CD8-positive, alpha-beta memory T cell (primary cell): Measurements from ENCODE around the gene NGB. TPM values are rescaled to one million over a fixed set of nuclear protein-coding genes. Genes with fewer than 3 reads are reported as not detected.
"Not testable (repeated sequence)": the region's sequence is repeated elsewhere in the genome, so short reads cannot be mapped to it uniquely, and the experiment has no call there.

Source experiments
- CTCF ChIA-PET: fragments of 350-600 bp; sonication (Branson Sonifier 250); formaldehyde crosslinking; loops from one replicate; lab custom pipeline; 2021; ENCODE audit warnings: antibody characterized with exemption; lab: Charles Lee
- POLR2A ChIA-PET: fragments of 350-600 bp; sonication (Branson Sonifier 250); formaldehyde crosslinking; loops from one replicate; lab custom pipeline; 2021; ENCODE audit warnings: antibody characterized with exemption; lab: Charles Lee
- DNase-seq, 5 donors: peaks; one replicate each; pipeline versions ENCODE4 v3.0.0 to v3.0.0-alpha.2; 2020 to 2022; ENCODE audit warnings: mixed read lengths in 1 of 5
- H3K27ac ChIP-seq: one replicate; pipeline ENCODE4 v1.7.0; 2013; ENCODE audit warnings: low read depth, mild to moderate bottlenecking, low read length, moderate library complexity
- H3K27me3 ChIP-seq: 2 replicates; pipeline ENCODE4 v1.7.0; 2013; ENCODE audit warnings: low read length, mild to moderate bottlenecking; ENCODE audit not compliant: insufficient read depth, poor library complexity, severe bottlenecking
- H3K36me3 ChIP-seq: 2 replicates; pipeline ENCODE4 v1.7.0; 2013; ENCODE audit warnings: mild to moderate bottlenecking, low read length, moderate library complexity; ENCODE audit not compliant: insufficient read depth
- H3K4me1 ChIP-seq: 2 replicates; pipeline ENCODE4 v1.7.0; 2013; ENCODE audit warnings: mild to moderate bottlenecking, low read length, moderate library complexity; ENCODE audit not compliant: insufficient read depth
- H3K4me3 ChIP-seq: 2 replicates; pipeline ENCODE4 v1.7.0; 2013; ENCODE audit warnings: mild to moderate bottlenecking, low read length
- H3K9me3 ChIP-seq: 2 replicates; pipeline ENCODE4 v1.7.0; 2013; ENCODE audit warnings: mild to moderate bottlenecking, low read length
- H3K27ac Mint-ChIP-seq, 8 donors: one replicate each; pipeline ENCODE4 v1.8.0; 2020 to 2021; ENCODE audit warnings: mixed read lengths in 8 of 8, mild to moderate bottlenecking in 6 of 8, inconsistent platforms in 3 of 8, moderate library complexity in 3 of 8
- H3K27me3 Mint-ChIP-seq, 2 donors: one replicate each; pipeline ENCODE4 v1.8.0; 2020 to 2021; ENCODE audit warnings: mixed read lengths in 2 of 2, mild to moderate bottlenecking in 1 of 2, moderate library complexity in 1 of 2
- H3K36me3 Mint-ChIP-seq, 3 donors: one replicate each; pipeline ENCODE4 v1.8.0; 2020 to 2021; ENCODE audit warnings: mixed read lengths in 3 of 3, inconsistent platforms in 1 of 3, mild to moderate bottlenecking in 1 of 3
- H3K4me1 Mint-ChIP-seq, 3 donors: one replicate each; pipeline ENCODE4 v1.8.0; 2020 to 2021; ENCODE audit warnings: mixed read lengths in 3 of 3, inconsistent platforms in 1 of 3, mild to moderate bottlenecking in 1 of 3
- H3K4me3 Mint-ChIP-seq, 7 donors: one replicate each; pipeline ENCODE4 v1.8.0; 2020 to 2021; ENCODE audit warnings: mixed read lengths in 7 of 7, mild to moderate bottlenecking in 6 of 7, moderate library complexity in 4 of 7, inconsistent platforms in 2 of 7
- H3K9me3 Mint-ChIP-seq, 5 donors: one replicate each; pipeline ENCODE4 v1.8.0; 2020 to 2022; ENCODE audit warnings: mixed read lengths in 5 of 5, mild to moderate bottlenecking in 3 of 5, moderate library complexity in 2 of 5, inconsistent platforms in 1 of 5
- polyA plus RNA-seq: library from polyadenylated mRNA; unstranded; fragments of 300-500 nt; fragmentation: Illumina TruSeq; gene quantifications from one replicate; pipeline ENCODE4 v1.2.3, GENCODE V29; 2021
- total RNA-seq, 2 experiments: library from RNA; stranded (reverse); gene quantifications; one replicate each; pipeline ENCODE4 v1.2.3, GENCODE V29; 2021

The NGB gene
- total and polyA plus RNA-seq, 3 experiments from 2014 or later, result not detected

DNA sequence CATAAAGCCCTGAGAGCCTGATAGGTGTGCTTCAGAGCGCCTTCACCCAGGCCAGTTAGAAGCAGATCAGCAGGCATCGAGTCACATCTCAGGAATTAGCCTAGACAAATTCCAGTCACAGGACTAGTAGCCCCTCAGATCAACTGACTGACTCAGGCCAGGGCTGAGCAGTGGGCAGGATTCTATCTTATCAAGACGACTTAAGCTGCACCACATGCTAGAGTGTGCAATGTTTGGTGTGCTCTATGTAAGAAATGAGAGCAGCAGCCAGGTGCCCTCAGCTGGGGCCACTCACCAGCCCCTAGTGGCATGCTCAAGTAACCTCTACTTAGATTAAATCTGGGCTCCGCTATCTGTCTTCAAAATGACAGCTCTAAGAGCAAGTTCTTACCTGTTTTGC is 19.7 kb upstream of the NGB start:
- H3K9me3 ChIP-seq, result no peaks in the 10 kb centered on the region
- no peaks in the 10 kb centered on the region for H3K27me3 ChIP-seq
- CTCF ChIA-PET, result interaction anchor here (1.5 kb wide), 1 partner anchor 9 kb away, joined by 5 read pairs; no protein-coding TSS in a partner anchor
- Mint-ChIP-seq H3K4me3 (no peak overlapping the region), H3K36me3 (peaks cover 6 to 25% (median 20%) of the 10 kb centered on the region in 3 donors), H3K4me1 (no peaks in the 10 kb centered on the region), H3K27me3 (no peaks in the 10 kb centered on the region), H3K27ac (no peak overlapping the region), H3K9me3 (no peaks in the 10 kb centered on the region)
- H3K4me1 ChIP-seq, result no peaks in the 10 kb centered on the region
- POLR2A ChIA-PET, result no interaction called here
- H3K36me3 ChIP-seq, result no peaks in the 10 kb centered on the region
- DNase-seq, result no peak
- no peak overlapping the region for H3K4me3 ChIP-seq
- H3K27ac ChIP-seq, result no peak overlapping the region

DNA sequence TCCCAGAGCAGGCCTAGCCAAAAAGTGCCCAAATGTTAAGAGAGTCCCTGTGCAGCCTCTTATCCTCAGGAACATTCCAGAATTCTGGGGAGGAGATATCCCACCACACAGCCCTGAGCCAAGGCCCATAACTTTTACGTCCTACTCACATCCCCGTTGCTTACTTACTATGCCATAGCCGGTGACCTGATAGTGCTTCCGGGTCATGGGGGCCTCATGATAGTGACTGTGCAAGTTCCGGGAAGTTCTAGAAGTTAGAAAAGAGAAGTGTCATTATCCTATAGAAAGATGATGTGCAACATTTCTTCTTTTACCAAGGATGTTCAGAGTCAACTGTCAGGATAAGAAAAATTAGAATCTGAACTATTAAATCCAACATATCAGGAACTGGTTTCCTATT is 15.6 kb upstream of the NGB start:
- H3K4me1 Mint-ChIP-seq, result no peaks in the 10 kb centered on the region
- H3K4me3 Mint-ChIP-seq, result no peak overlapping the region
- POLR2A ChIA-PET, result no interaction called here
- no peaks in the 10 kb centered on the region for H3K9me3 Mint-ChIP-seq
- Histone ChIP-seq H3K36me3 (no peaks in the 10 kb centered on the region), H3K9me3 (no peaks in the 10 kb centered on the region), H3K27ac (no peak overlapping the region), H3K4me1 (no peaks in the 10 kb centered on the region), H3K4me3 (no peak overlapping the region), H3K27me3 (no peaks in the 10 kb centered on the region)
- CTCF ChIA-PET, result no interaction called here
- peaks cover 18 to 47% (median 24%) of the 10 kb centered on the region in 3 donors for H3K36me3 Mint-ChIP-seq
- no peaks in the 10 kb centered on the region for H3K27me3 Mint-ChIP-seq
- DNase-seq, result no peak
- peak overlapping the region in 1 of 8 donors; percentile 7 for H3K27ac Mint-ChIP-seq

DNA sequence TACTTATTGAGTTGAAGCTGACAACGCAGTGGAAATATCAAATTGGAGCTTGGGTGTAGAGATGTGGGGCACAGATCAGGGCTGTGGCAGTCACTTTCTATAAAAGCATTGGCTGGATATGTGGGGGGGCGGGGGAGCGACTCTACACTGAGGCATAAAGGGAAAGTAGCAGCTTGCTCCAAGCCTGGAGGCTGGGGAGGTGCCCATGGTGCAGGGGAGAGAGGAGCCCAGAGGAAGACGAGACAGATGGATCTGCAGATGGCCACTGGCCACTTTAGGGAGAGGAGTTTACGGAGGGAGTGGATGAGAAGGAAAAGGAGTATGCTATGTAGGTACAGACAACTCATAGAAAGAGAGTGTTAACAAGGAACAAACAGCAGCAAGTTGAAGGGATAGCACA is 13.5 kb upstream of the NGB start:
- Mint-ChIP-seq H3K27ac (no peak overlapping the region), H3K4me1 (no peaks in the 10 kb centered on the region), H3K36me3 (peaks cover 18 to 53% (median 25%) of the 10 kb centered on the region in 3 donors), H3K9me3 (no peaks in the 10 kb centered on the region), H3K4me3 (no peak overlapping the region), H3K27me3 (no peaks in the 10 kb centered on the region)
- Histone ChIP-seq H3K36me3 (no peaks in the 10 kb centered on the region), H3K4me3 (no peak overlapping the region), H3K27me3 (no peaks in the 10 kb centered on the region), H3K4me1 (no peaks in the 10 kb centered on the region), H3K9me3 (no peaks in the 10 kb centered on the region), H3K27ac (no peak overlapping the region)
- no peak for DNase-seq
- POLR2A ChIA-PET, result no interaction called here
- CTCF ChIA-PET, result no interaction called here

GRCh38 chr14:77284066-77284465 is 13.1 kb upstream of the NGB start:
- H3K36me3 ChIP-seq, result no peaks in the 10 kb centered on the region
- H3K4me3 Mint-ChIP-seq, result no peak overlapping the region
- H3K27me3 Mint-ChIP-seq, result no peaks in the 10 kb centered on the region
- H3K27ac ChIP-seq, result no peak overlapping the region
- H3K27me3 ChIP-seq, result no peaks in the 10 kb centered on the region
- DNase-seq, result no peak
- H3K9me3 Mint-ChIP-seq, result no peaks in the 10 kb centered on the region
- H3K27ac Mint-ChIP-seq, result no peak overlapping the region
- H3K4me1 Mint-ChIP-seq, result no peaks in the 10 kb centered on the region
- H3K4me3 ChIP-seq, result no peak overlapping the region
- ChIA-PET POLR2A (no interaction called here), CTCF (no interaction called here)
- H3K9me3 ChIP-seq, result no peaks in the 10 kb centered on the region
- peaks cover 18 to 57% (median 25%) of the 10 kb centered on the region in 3 donors for H3K36me3 Mint-ChIP-seq
- no peaks in the 10 kb centered on the region for H3K4me1 ChIP-seq

DNA sequence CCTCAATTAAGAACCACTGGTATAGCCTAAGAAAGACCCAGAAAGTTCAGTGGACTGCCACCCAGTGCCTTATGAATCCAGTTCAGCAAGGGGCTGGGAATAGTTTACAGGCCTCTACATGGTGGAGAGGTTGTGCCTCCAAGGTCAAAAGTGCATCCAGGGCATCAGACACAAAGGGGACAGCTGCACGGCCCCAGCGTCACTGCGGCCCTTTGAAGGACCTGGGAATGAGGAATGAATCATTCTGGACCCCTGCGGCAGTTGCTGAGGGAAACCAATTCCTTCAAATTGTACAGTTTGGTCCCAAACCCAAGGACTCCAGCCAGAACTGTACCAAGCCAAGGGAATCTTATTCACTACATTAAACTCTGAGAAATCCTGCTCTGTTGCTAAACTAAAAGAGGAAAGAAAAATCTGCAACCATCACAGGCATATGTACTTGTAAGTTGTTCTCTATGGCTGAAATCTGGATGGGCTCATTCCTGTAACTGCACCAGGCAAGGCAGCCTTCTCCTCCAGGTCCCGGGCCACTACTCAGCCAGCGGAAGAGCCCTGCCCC is 10.9 kb upstream of the NGB start:
- Histone ChIP-seq H3K9me3 (no peaks in the 10 kb centered on the region), H3K36me3 (no peaks in the 10 kb centered on the region), H3K4me3 (no peak overlapping the region), H3K4me1 (no peaks in the 10 kb centered on the region), H3K27me3 (no peaks in the 10 kb centered on the region), H3K27ac (no peak overlapping the region)
- Mint-ChIP-seq H3K9me3 (no peaks in the 10 kb centered on the region), H3K27me3 (no peaks in the 10 kb centered on the region), H3K4me1 (no peaks in the 10 kb centered on the region), H3K36me3 (peaks cover 14 to 51% (median 21%) of the 10 kb centered on the region in 3 donors), H3K4me3 (no peak overlapping the region), H3K27ac (no peak overlapping the region)
- POLR2A ChIA-PET, result no interaction called here
- CTCF ChIA-PET, result no interaction called here
- no peak for DNase-seq

DNA sequence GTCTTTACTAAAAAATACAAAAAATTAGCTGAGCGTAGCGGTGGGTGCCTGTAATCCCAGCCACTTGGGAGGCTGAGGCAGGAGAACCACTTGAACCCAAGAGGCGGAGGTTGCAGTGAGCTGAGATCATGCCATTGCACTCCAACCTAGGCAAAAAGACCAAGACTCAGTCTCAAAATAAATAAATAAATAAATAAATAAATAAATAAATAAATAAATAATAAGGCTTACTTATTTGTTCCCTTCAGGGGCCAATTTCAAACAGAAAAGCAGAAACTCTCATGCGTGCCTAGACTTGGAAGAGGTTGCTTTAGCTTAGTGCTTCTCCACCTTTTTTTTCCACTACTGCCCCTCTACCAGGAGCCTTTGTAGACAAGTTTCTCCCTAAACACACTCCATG is 9.9 kb upstream of the NGB start:
- H3K4me1 ChIP-seq, H3K4me1 Mint-ChIP-seq, DNase-seq, H3K4me3 Mint-ChIP-seq, H3K27me3 ChIP-seq, H3K9me3 ChIP-seq, CTCF ChIA-PET, H3K27me3 Mint-ChIP-seq, POLR2A ChIA-PET, H3K4me3 ChIP-seq, H3K36me3 ChIP-seq, H3K27ac Mint-ChIP-seq, H3K27ac ChIP-seq, H3K9me3 Mint-ChIP-seq: not testable (repeated sequence)
- peaks cover 14 to 42% (median 20%) of the 10 kb centered on the region in 3 donors for H3K36me3 Mint-ChIP-seq

- H3K36me3 ChIP-seq, result no peaks in the 10 kb centered on the region
- no peaks in the 10 kb centered on the region for H3K9me3 ChIP-seq
- H3K4me3 ChIP-seq, result no peak overlapping the region
- DNase-seq, result no peak
- Mint-ChIP-seq H3K4me1 (no peaks in the 10 kb centered on the region), H3K27ac (no peak overlapping the region), H3K4me3 (no peak overlapping the region), H3K9me3 (no peaks in the 10 kb centered on the region), H3K27me3 (no peaks in the 10 kb centered on the region), H3K36me3 (peaks cover 10 to 30% (median 11%) of the 10 kb centered on the region in 3 donors)
- no peaks in the 10 kb centered on the region for H3K4me1 ChIP-seq
- CTCF ChIA-PET, result no interaction called here
- H3K27ac ChIP-seq, result no peak overlapping the region
- no peaks in the 10 kb centered on the region for H3K27me3 ChIP-seq
- POLR2A ChIA-PET, result no interaction called here
Measured at GRCh38 chr14:77279719-77280118, 8.7 kb upstream of the NGB start.

DNA sequence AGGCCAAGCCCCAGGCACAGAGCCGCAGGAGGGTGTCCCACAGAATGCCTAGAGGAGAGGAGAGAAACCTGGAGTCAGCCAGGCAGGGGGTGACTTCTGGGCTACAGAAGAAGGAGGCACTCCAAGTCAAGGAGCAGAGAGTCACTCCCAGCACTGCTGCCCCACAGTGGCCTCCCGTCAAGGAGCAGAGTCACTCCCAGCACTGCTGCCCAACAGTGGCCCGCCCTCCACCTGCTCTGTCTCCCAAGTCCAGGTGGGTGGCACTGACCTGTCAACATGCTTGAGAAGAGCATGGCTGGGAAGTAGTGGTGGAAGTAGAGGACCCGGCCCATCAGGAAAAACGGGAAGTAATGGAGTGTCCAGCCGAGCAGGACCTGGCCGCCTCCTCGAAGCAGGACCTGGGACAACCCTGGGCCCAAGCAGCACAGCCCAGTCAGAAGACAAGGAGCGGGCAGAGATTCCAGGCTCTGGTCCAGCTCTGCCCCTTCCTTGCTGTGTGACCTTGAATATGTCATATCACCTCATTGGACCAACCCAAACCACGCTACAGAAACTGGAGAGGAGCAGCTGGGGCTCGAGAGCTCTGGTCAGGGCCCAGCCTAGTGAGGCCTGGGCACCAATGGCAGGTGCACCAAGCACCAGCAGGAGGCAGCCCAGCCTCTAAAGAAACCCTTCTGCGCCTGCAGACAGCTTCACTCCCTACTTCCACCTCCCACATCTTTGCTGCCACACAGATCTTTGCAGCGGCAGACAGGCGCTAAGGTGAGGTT is 7.6 kb upstream of the NGB start:
- Mint-ChIP-seq H3K27me3 (no peaks in the 10 kb centered on the region), H3K4me3 (no peak overlapping the region), H3K4me1 (no peaks in the 10 kb centered on the region), H3K36me3 (peaks cover under 1 to 21% (median 4%) of the 10 kb centered on the region in 3 donors), H3K27ac (peak overlapping the region in 1 of 8 donors; percentile 51), H3K9me3 (no peaks in the 10 kb centered on the region)
- no peak overlapping the region for H3K27ac ChIP-seq
- H3K9me3 ChIP-seq, result no peaks in the 10 kb centered on the region
- POLR2A ChIA-PET, result no interaction called here
- H3K4me1 ChIP-seq, result no peaks in the 10 kb centered on the region
- H3K4me3 ChIP-seq, result no peak overlapping the region
- H3K27me3 ChIP-seq, result no peaks in the 10 kb centered on the region
- H3K36me3 ChIP-seq, result no peaks in the 10 kb centered on the region
- CTCF ChIA-PET, result no interaction called here
- DNase-seq, result no peak
